Measurements from ENCODE around the gene DISP2.

Gene DISP2

DNA sequence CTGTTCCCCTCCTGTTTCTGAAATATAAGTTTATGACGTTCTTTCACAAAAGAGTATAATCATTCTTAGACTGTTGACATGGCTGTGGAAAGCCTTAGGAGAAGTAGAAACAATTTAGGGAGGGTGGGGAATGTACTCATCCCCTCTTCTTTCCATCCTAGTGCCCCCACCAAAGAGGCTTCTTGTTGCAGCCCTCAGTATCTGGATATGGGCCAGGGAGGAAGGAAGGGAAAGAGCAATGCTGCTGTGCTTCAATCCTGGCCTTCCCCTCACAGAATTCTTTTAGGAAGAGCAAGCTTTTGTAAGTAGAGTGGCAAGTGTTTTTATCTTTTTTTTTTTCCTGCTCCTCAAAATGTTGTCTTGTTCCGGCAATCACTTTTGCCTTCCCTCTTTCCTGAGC is 32.8 kb upstream of the DISP2 start:
- Histone ChIP-seq H3K9me3 (ENCODE audit: control insufficient read depth, low read length) (no peaks in the 10 kb centered on the region), H3K27me3 (ENCODE audit: control insufficient read depth in 1 of 2, insufficient read depth in 1 of 2, low read length in 2 of 2) (no peaks in the 10 kb centered on the region), H3K23ac (ENCODE audit: low read length in 2 of 2) (no peak overlapping the region), H4K91ac (ENCODE audit: low read length) (no peak overlapping the region), H3K4ac (ENCODE audit: low read depth in 1 of 2, low read length in 2 of 2) (peak overlapping the region in 1 of 2 experiments; percentile 8), H3K4me3 (ENCODE audit: insufficient read depth in 1 of 2, low read depth in 1 of 2, low read length in 2 of 2) (peak overlapping the region in 1 of 2 experiments; percentile 81), H3K4me2 (ENCODE audit: low read length, poor library complexity, severe bottlenecking) (peak overlapping the region; percentile 92), H2AFZ (ENCODE audit: low read depth, low read length) (no peak overlapping the region), H3K4me1 (ENCODE audit: control insufficient read depth, insufficient read depth, low read depth, low read length) (peaks cover 32% of the 10 kb centered on the region), H2BK15ac (ENCODE audit: low read depth, poor library complexity, severe bottlenecking) (no peak overlapping the region), H3K18ac (ENCODE audit: low read depth in 1 of 2, low read length in 2 of 2) (peak overlapping the region in 1 of 2 experiments; percentile 51), H3K36me3 (ENCODE audit: control insufficient read depth in 1 of 2, insufficient read depth in 2 of 2, low read depth in 1 of 2, low read length in 2 of 2) (peaks cover 0 to 4% of the 10 kb centered on the region in 2 experiments), H2BK12ac (ENCODE audit: low read length in 2 of 2) (no peak overlapping the region), H4K8ac (ENCODE audit: low read length) (no peak overlapping the region), H2BK5ac (ENCODE audit: low read depth, low read length, poor library complexity, severe bottlenecking) (no peak overlapping the region), H3K79me1 (replicated peaks; ENCODE audit: low read length, poor library complexity, severe bottlenecking) (no peaks in the 10 kb centered on the region), H3K14ac (ENCODE audit: low read length in 2 of 2) (no peak overlapping the region), H3K9ac (ENCODE audit: low read length) (peak overlapping the region; percentile 68), H3K27ac (ENCODE audit: low read length, poor library complexity, severe bottlenecking) (no peak overlapping the region), H2AK5ac (ENCODE audit: low read length, severe bottlenecking) (peak overlapping the region; percentile 61), H2BK120ac (ENCODE audit: low read depth, low read length) (no peak overlapping the region)
- peak; percentile 46 for DNase-seq
- 100% methylated on average over 1 of the region's 2 CpGs for WGBS

DNA sequence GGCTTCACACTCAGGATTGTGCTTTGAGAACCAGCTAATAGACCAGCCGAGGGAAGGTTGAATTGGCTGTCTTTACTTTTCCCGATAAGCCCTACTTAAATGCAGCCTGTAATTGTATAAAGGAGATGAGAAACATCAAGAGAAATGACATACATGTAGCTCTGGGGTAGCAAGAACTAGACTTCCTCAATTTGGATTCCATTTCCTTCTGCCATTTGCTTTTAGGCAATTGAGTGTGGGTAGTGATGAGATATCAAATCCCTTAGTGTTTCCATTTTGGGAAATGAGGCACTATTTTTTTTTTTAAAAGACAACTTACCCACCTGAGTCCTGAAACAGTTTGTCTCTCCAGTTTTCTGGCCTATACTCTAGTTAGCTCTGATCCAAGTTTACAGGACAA is 32.3 kb upstream of the DISP2 start:
- Histone ChIP-seq H3K79me1 (replicated peaks; ENCODE audit: low read length, poor library complexity, severe bottlenecking) (no peaks in the 10 kb centered on the region), H3K9me3 (ENCODE audit: control insufficient read depth, low read length) (no peaks in the 10 kb centered on the region), H3K23ac (ENCODE audit: low read length in 2 of 2) (no peak overlapping the region), H3K4me3 (ENCODE audit: insufficient read depth in 1 of 2, low read depth in 1 of 2, low read length in 2 of 2) (no peak overlapping the region), H3K14ac (ENCODE audit: low read length in 2 of 2) (no peak overlapping the region), H2BK15ac (ENCODE audit: low read depth, poor library complexity, severe bottlenecking) (no peak overlapping the region), H3K9ac (ENCODE audit: low read length) (no peak overlapping the region), H2BK12ac (ENCODE audit: low read length in 2 of 2) (peak overlapping the region in 1 of 2 experiments; percentile 64), H4K91ac (ENCODE audit: low read length) (no peak overlapping the region), H3K36me3 (ENCODE audit: control insufficient read depth in 1 of 2, insufficient read depth in 2 of 2, low read depth in 1 of 2, low read length in 2 of 2) (peaks cover 0 to 4% of the 10 kb centered on the region in 2 experiments), H3K4me1 (ENCODE audit: control insufficient read depth, insufficient read depth, low read depth, low read length) (peaks cover 36% of the 10 kb centered on the region), H3K4ac (ENCODE audit: low read depth in 1 of 2, low read length in 2 of 2) (no peak overlapping the region), H2BK5ac (ENCODE audit: low read depth, low read length, poor library complexity, severe bottlenecking) (no peak overlapping the region), H2AFZ (ENCODE audit: low read depth, low read length) (no peak overlapping the region), H3K18ac (ENCODE audit: low read depth in 1 of 2, low read length in 2 of 2) (peak overlapping the region in 1 of 2 experiments; percentile 77), H3K27ac (ENCODE audit: low read length, poor library complexity, severe bottlenecking) (no peak overlapping the region), H3K4me2 (ENCODE audit: low read length, poor library complexity, severe bottlenecking) (peak overlapping the region; percentile 92), H2BK120ac (ENCODE audit: low read depth, low read length) (no peak overlapping the region), H4K8ac (ENCODE audit: low read length) (no peak overlapping the region), H3K27me3 (ENCODE audit: control insufficient read depth in 1 of 2, insufficient read depth in 1 of 2, low read length in 2 of 2) (no peaks in the 10 kb centered on the region), H2AK5ac (ENCODE audit: low read length, severe bottlenecking) (peak overlapping the region; percentile 79)
- no peak for DNase-seq
- 100% methylated on average over 1 of the region's 2 CpGs for WGBS

DNA sequence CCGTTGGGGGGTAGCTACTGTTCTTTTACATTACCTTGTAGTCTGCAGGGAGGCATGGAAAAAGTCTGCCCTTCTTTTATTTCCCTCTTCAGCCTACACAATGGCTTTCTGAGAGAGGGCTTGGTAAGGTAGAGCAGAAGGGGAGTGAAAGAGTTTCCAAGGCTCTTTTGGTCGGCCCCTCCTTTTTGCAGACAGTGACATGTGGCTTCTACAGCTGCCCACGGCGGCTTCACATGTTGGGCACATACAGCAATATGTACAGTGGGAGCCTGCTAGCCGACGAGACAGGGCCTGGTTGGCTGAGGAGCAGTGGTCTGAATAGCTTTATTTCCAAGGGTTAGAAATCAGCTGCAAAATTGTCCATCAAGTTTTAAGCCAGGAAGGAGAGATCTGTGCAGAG is 30.6 kb upstream of the DISP2 start:
- Histone ChIP-seq H3K9me3 (ENCODE audit: control insufficient read depth, low read length) (no peaks in the 10 kb centered on the region), H4K8ac (ENCODE audit: low read length) (peak overlapping the region; percentile 74), H3K27me3 (ENCODE audit: control insufficient read depth in 1 of 2, insufficient read depth in 1 of 2, low read length in 2 of 2) (no peaks in the 10 kb centered on the region), H2BK5ac (ENCODE audit: low read depth, low read length, poor library complexity, severe bottlenecking) (peak overlapping the region; percentile 87), H3K4ac (ENCODE audit: low read depth in 1 of 2, low read length in 2 of 2) (peak overlapping the region; percentile 84 to 85), H3K14ac (ENCODE audit: low read length in 2 of 2) (no peak overlapping the region), H3K23ac (ENCODE audit: low read length in 2 of 2) (peak overlapping the region in 1 of 2 experiments; percentile 2), H3K4me3 (ENCODE audit: insufficient read depth in 1 of 2, low read depth in 1 of 2, low read length in 2 of 2) (no peak overlapping the region), H3K27ac (ENCODE audit: low read length, poor library complexity, severe bottlenecking) (peak overlapping the region; percentile 95), H4K91ac (ENCODE audit: low read length) (peak overlapping the region; percentile 84), H3K36me3 (ENCODE audit: control insufficient read depth in 1 of 2, insufficient read depth in 2 of 2, low read depth in 1 of 2, low read length in 2 of 2) (peaks cover 4 to 5% of the 10 kb centered on the region in 2 experiments), H2AFZ (ENCODE audit: low read depth, low read length) (no peak overlapping the region), H3K18ac (ENCODE audit: low read depth in 1 of 2, low read length in 2 of 2) (peak overlapping the region; percentile 80 to 82), H2AK5ac (ENCODE audit: low read length, severe bottlenecking) (peak overlapping the region; percentile 95), H2BK15ac (ENCODE audit: low read depth, poor library complexity, severe bottlenecking) (peak overlapping the region; percentile 86), H3K79me1 (replicated peaks; ENCODE audit: low read length, poor library complexity, severe bottlenecking) (peaks cover 5% of the 10 kb centered on the region), H2BK12ac (ENCODE audit: low read length in 2 of 2) (peak overlapping the region in 1 of 2 experiments; percentile 44), H3K4me2 (ENCODE audit: low read length, poor library complexity, severe bottlenecking) (peak overlapping the region; percentile 3), H2BK120ac (ENCODE audit: low read depth, low read length) (peak overlapping the region; percentile 64), H3K4me1 (ENCODE audit: control insufficient read depth, insufficient read depth, low read depth, low read length) (peaks cover 34% of the 10 kb centered on the region), H3K9ac (ENCODE audit: low read length) (no peak overlapping the region)
- DNase-seq: no peak
- 37% methylated on average over 6 of the region's 6 CpGs for WGBS

- Histone ChIP-seq H2AFZ (ENCODE audit: low read depth, low read length) (no peak overlapping the region), H3K79me1 (replicated peaks; ENCODE audit: low read length, poor library complexity, severe bottlenecking) (peaks cover 5% of the 10 kb centered on the region), H3K4me3 (ENCODE audit: insufficient read depth in 1 of 2, low read depth in 1 of 2, low read length in 2 of 2) (no peak overlapping the region), H2AK5ac (ENCODE audit: low read length, severe bottlenecking) (peak overlapping the region; percentile 94), H3K4me2 (ENCODE audit: low read length, poor library complexity, severe bottlenecking) (peak overlapping the region; percentile 8), H3K9ac (ENCODE audit: low read length) (no peak overlapping the region), H3K27me3 (ENCODE audit: control insufficient read depth in 1 of 2, insufficient read depth in 1 of 2, low read length in 2 of 2) (no peaks in the 10 kb centered on the region), H3K18ac (ENCODE audit: low read depth in 1 of 2, low read length in 2 of 2) (peak overlapping the region; percentile 81 to 95), H3K27ac (ENCODE audit: low read length, poor library complexity, severe bottlenecking) (peak overlapping the region; percentile 95), H2BK12ac (ENCODE audit: low read length in 2 of 2) (peak overlapping the region; percentile 33 to 78), H4K91ac (ENCODE audit: low read length) (peak overlapping the region; percentile 76), H3K9me3 (ENCODE audit: control insufficient read depth, low read length) (no peaks in the 10 kb centered on the region), H3K4me1 (ENCODE audit: control insufficient read depth, insufficient read depth, low read depth, low read length) (peaks cover 28% of the 10 kb centered on the region), H3K14ac (ENCODE audit: low read length in 2 of 2) (peak overlapping the region in 1 of 2 experiments; percentile 13), H3K4ac (ENCODE audit: low read depth in 1 of 2, low read length in 2 of 2) (peak overlapping the region; percentile 46 to 89), H3K23ac (ENCODE audit: low read length in 2 of 2) (no peak overlapping the region), H2BK5ac (ENCODE audit: low read depth, low read length, poor library complexity, severe bottlenecking) (peak overlapping the region; percentile 91), H2BK120ac (ENCODE audit: low read depth, low read length) (peak overlapping the region; percentile 76), H3K36me3 (ENCODE audit: control insufficient read depth in 1 of 2, insufficient read depth in 2 of 2, low read depth in 1 of 2, low read length in 2 of 2) (peaks cover 4 to 9% of the 10 kb centered on the region in 2 experiments), H2BK15ac (ENCODE audit: low read depth, poor library complexity, severe bottlenecking) (peak overlapping the region; percentile 1), H4K8ac (ENCODE audit: low read length) (peak overlapping the region; percentile 83)
- 4% methylated on average over 3 of the region's 3 CpGs for WGBS
- peak; percentile 84 for DNase-seq
Measured at GRCh38 chr15:40328176-40328575, 29.8 kb upstream of the DISP2 start.

Data from mesenchymal stem cell (in vitro differentiated cells and primary cell).